Stimulated activated CD4-positive, alpha-beta T cell treated with anti-CD3 and anti-CD28 coated beads, Interleukin-12 subunit alpha, Interleukin-12 subunit beta, amount 100 ng/mL, for 48 hours (primary cell): Measurements from ENCODE around the gene NKX3-2.
"Not testable (repeated sequence)": the region's sequence is repeated elsewhere in the genome, so short reads cannot be mapped to it uniquely, and the experiment has no call there.

Source experiments
- DNase-seq, 3 donors: peaks; one replicate each; pipeline ENCODE4 v3.0.0-alpha.2; 2020; ENCODE audit warnings: low read depth in 2 of 3, low spot score in 1 of 3

The NKX3-2 gene

DNA sequence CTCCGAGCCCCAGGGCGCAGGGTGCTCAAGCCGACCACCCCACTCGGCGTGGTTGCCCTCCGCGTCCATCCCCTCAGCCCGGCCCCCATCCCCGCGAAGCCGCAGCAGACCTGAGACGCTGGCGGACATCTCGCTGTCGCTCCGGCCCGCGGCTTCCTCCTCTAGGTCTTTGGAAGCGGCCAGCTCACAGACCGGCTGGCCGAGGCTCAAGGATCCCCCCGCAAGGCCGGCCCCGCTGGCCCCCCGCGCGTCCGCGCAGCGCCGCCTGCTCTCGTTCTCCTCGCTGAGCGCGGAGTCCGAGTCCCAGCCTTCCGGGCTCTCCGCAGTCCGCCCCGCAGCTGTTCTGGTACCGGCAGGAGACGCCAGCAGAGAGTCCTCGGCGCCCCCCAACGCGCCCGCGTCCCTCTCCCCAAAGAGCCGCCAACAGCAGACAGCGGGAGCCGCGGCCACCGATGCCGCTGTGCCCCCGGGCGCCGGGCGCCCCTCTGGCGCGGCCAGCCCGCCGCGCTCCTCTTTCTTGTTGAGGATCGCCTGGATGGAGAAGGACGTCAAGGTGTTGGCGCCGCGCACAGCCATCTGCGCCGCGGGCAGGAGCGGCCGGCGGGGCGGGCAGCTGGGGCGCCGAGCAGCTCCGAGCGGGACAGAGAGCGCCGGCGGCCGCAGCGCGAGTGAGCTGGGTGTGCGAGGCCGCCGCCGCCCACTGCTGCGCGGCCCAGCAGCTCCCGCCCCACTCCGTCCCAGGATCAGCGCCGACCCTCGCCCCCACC, at the start of gene NKX3-2:
TSS of gene NKX3-2 (minus strand) at position 670 of the 767 bp plus-strand sequence. CDS start at position 576, 94 bp downstream.
- DNase-seq: no peak

GRCh38 chr4:13592220-13592619, 47.9 kb upstream of the NKX3-2 start:
- no peak for DNase-seq

DNA sequence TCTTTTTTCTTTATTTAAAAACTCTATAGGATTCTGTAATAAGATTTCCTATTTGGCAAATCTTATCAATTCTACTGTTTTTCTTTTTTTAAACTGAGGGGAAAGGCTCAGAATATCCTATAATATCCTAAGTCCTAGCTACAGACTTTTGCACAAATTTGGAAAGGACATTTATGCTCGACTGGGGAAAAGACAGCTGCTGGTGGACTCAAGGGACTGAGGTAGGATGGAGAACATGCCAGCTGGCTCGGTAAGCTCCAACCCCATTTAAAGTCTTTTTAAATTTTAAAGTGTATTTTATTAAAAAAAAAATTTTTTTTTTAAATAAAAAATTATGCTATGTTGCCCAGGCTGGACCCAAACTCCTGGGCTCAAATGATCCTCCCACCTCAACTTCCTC, 46.5 kb upstream of the NKX3-2 start:
- DNase-seq: no peak

- no peak for DNase-seq
These were observed 44.6 kb upstream of the NKX3-2 start for GRCh38 chr4:13588954-13589353.

DNA sequence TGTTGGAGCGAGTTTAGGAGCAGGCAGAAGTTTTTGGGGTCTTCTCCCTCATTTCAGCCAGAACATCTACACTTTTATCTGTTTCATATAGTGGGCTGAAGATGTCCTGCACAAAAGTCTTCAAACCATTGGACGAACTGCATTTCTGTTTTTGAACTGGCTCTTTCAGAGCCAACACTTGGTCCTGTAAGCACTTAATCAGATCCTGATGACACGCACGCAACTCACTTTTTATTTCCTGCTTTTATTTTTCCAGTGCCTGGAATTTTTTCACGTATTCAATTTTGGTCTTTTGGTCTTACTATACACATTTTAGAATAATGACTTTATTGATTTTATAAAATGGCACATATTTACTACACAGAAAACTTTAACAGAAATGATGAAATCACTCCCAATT, 40.2 kb upstream of the NKX3-2 start:
- no peak for DNase-seq

DNA sequence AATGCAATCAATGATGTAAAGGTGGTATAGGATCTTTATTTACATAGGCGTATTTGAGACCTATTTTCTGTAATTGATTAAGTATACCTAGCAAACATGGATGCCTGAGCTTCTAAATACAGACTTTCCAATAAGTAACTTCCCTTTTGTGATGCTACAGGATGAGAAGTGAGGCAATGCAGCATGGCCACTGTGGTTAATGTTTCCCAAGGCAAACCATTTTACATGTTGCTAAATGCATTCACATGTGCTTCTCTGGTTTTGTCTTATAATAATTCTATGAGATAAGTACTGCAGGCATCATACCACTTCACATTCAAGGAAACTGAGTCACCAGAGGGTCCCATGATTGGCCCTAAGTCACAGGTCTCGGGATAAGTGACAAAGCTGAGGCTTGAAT, 35.7 kb upstream of the NKX3-2 start:
- no peak for DNase-seq

GRCh38 chr4:13577660-13578059, 33.4 kb upstream of the NKX3-2 start:
- DNase-seq: no peak

- no peak for DNase-seq
These were observed 26.6 kb upstream of the NKX3-2 start for GRCh38 chr4:13570916-13571315.

GRCh38 chr4:13567125-13567524, 22.8 kb upstream of the NKX3-2 start:
- DNase-seq: no peak

- no peak for DNase-seq
These were observed 18.6 kb upstream of the NKX3-2 start for GRCh38 chr4:13562876-13563275.

DNA sequence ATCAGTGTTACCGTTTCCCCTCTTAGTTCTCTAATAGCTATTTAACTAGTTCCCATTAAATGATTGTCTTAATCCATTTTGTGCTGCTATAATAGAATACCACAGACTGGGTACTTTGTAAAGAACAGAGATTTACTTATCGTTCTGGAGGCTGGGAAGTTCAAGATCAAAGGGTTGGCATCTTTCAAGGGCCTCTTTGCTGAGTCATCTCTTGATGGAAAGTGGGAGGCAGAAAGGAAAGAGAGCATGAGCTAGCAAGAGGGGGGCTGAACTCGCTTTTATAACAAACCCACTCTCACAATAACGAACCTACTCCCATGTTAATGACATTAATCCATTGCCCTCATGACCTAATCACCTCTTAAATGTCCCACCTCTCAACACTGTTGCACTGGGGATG, 17.4 kb upstream of the NKX3-2 start:
- no peak for DNase-seq

GRCh38 chr4:13560111-13560510, 15.8 kb upstream of the NKX3-2 start:
- not testable (repeated sequence) for DNase-seq

DNA sequence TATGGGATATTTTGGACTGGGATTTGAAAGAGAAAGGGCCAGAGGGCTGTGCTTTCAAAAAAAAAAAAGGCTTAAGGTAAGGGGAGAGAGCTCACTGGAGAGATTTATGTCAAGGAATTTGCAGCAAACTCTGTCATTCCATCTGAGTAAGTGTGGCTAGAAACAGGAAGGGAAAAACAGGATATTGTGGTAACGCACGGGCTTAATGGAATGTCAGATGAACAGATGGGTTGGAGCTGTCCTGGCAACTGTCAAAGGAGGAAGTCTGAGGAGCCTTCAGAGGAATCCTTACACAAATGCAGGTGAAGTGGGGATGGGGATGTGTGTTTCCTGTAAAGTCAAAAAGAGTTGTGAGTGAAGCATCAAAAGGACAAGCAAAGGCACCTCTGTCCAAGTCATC, 15.1 kb upstream of the NKX3-2 start:
- DNase-seq: no peak

- no peak for DNase-seq
These were observed 14.6 kb upstream of the NKX3-2 start for GRCh38 chr4:13558881-13559280.

- DNase-seq: no peak
These were observed 11.0 kb upstream of the NKX3-2 start for GRCh38 chr4:13555325-13555724.

- no peak for DNase-seq
These were observed 8.8 kb upstream of the NKX3-2 start for GRCh38 chr4:13553081-13553480.

DNA sequence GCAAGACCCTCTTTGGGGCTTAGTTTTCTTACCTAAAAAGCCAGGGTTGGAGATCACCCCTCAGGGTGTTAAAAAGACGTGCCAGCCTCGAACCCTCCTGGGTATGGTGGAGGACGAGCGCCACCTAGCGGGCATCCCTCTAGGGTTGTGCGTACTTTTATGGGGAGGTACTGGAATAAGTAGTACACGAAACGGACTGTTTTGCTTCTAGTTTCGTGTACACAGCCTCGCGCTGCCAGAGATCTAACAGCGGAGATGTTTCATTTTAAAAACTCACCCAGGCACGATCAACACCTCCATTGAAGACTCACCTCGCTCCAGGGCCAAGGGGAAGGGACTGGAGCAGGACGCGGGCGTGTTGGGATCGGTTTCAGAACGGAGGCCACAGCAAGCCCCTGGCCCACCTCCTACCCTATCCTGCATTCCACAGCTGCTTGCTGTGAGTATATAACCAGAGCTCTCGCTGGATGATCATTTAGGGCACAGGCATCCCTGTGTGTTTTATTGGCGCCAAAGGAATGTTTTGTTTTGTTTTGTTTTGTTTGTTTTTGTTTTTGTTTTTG, 4.8 kb upstream of the NKX3-2 start:
- peak; percentile 81 to 88 (median 81) for DNase-seq

GRCh38 chr4:13548059-13548983, 4.0 kb upstream of the NKX3-2 start:
- DNase-seq: no peak

GRCh38 chr4:13547485-13548041, 3.3 kb upstream of the NKX3-2 start:
- no peak for DNase-seq

DNA sequence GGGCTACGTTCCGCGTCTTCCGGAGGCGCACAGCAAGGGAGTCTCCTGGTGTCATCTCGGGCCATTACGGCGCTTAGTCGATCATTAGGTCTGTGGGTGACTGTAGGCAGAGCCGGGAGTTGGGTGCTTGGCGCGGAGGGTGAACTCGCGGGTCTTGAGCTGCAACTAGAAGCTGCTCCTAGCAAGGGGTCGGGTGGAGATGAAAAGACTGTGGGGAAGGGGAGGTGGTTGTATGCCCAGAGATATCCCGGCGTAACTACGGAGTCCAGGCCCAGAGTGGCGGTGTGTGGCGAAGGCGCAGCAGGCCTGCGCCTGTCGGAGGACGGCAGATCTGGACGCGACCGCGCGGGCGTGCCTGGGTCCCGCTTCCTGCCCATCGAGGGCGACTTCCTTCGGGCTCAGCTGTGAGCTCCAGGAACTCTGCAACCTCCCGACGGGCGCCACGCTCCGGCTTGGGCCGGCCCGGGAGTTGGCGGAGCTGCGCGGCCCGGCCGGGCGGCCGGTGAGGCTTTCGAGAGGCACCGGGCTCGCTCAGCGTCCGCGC, 2.7 kb upstream of the NKX3-2 start:
- DNase-seq: no peak
